ENCODE results near the gene LRFN3. TPM values are rescaled to one million over a fixed set of nuclear protein-coding genes. Genes with fewer than 3 reads are reported as not detected.

The LRFN3 gene
- total and polyA plus RNA-seq, 10 donors: 0.76 to 18.2 (median 9.1) TPM

DNA sequence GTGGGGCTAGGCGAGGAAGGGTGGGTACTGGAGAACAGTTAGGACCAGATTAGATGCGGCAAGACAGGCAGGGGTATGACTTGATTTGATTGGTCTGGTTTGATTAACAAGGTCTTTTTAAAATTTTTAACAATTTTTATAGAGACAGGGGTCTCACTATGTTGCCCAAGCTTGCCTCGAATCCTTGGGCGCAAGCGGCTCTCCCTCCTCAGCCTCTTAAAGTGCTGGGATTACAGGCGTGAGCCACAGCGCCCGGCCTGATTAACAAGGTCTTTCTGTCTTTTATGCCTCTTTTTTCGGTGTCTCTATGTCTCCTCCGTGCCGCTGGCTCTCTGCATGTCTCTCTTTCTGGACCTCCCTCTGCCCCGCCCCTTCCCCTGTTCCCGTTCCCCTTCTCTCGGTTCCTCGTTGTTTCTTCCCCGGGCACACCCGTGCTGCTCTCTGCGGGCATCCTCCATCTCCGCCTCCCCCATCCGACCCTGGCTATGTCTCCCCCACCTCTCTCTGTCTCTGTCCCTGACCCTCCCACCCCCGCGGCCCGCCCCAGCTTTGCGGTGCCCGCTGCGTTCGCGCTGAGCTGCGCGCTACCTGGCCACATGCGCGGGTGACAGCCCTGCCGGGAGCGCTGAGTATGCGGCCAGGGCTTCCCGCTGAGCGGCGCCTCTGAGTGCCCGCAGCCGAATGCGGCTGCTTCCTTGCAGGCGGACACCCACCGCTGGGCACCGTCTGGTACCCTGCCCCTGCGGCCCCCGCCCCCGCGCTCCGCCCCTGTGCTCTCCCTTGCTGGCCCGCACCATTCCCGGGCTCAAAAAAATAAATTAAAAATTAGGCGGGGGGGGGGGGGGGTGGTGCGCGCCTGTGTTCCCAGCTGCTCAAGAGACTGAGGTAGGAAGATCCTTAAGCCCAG lies 50.7 kb downstream of the LRFN3 start:
- Histone ChIP-seq H3K27me3 (replicated peaks in 1 of 7) (peaks cover 0 to 67% (median 12%) of the 10 kb centered on the region in 7 donors), H3K27ac (peak overlapping the region in 2 of 8 donors; percentile 38 to 50), H3K9me3 (peaks cover 0 to 7% (median 0%) of the 10 kb centered on the region in 8 donors), H3K4me3 (peak overlapping the region; percentile 3 to 74 (median 40)), H3K36me3 (no peaks in the 10 kb centered on the region), H3K4me1 (peaks cover 0 to 16% (median 14%) of the 10 kb centered on the region in 6 donors)
- intact Hi-C loops (cut with DNase I; ENCODE audit: low total_unique reads): no loop called here
- WGBS, 5 donors: 8 to 10% (median 9%) methylated on average over 44 to 54 of the region's 54 CpGs
- peak in 1 of 3 donors; percentile 18 for TF ChIP-seq POLR2AphosphoS5 (IDR thresholded peaks at IDR 0.05)
- TF ChIP-seq POLR2A (IDR thresholded peaks at IDR 0.05): no peak
- peak; percentile 87 for DNase-seq

DNA sequence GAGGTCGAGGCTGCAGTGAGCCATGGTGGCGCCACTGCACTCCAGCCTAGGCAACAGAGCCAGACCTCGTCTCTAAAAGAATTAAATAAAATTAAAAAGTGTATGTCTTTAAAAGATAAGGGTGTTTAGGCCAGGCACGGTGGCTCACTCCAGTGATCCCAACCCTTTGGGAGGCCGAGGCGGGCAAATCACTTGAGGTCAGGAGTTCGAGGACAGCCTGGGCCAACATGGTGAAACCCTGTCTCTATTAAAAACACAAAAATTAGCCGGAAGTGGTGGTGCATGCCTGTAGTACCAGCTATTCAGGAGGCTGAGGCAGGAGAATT lies 51.4 kb downstream of the LRFN3 start:
- no peaks in the 10 kb centered on the region for H3K36me3 ChIP-seq
- intact Hi-C loops (cut with DNase I; ENCODE audit: low total_unique reads): no loop called here
- no peak for DNase-seq
- peak overlapping the region in 6 of 8 donors; percentile 27 to 74 (median 41) for H3K4me3 ChIP-seq
- H3K27me3 ChIP-seq (replicated peaks in 1 of 7): peaks cover 0 to 61% (median 12%) of the 10 kb centered on the region in 7 donors
- no peak for TF ChIP-seq POLR2A (IDR thresholded peaks at IDR 0.05)
- TF ChIP-seq, protein P1, sequence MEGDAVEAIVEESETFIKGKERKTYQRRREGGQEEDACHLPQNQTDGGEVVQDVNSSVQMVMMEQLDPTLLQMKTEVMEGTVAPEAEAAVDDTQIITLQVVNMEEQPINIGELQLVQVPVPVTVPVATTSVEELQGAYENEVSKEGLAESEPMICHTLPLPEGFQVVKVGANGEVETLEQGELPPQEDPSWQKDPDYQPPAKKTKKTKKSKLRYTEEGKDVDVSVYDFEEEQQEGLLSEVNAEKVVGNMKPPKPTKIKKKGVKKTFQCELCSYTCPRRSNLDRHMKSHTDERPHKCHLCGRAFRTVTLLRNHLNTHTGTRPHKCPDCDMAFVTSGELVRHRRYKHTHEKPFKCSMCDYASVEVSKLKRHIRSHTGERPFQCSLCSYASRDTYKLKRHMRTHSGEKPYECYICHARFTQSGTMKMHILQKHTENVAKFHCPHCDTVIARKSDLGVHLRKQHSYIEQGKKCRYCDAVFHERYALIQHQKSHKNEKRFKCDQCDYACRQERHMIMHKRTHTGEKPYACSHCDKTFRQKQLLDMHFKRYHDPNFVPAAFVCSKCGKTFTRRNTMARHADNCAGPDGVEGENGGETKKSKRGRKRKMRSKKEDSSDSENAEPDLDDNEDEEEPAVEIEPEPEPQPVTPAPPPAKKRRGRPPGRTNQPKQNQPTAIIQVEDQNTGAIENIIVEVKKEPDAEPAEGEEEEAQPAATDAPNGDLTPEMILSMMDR (IDR thresholded peaks at IDR 0.05 in 8 of 11, conservative IDR thresholded peaks at IDR 0.05 in 3 of 11): no peak
- no peak for TF ChIP-seq POLR2AphosphoS5 (IDR thresholded peaks at IDR 0.05)
- no peak overlapping the region for H3K27ac ChIP-seq
- H3K4me1 ChIP-seq: peaks cover 0 to 16% (median 14%) of the 10 kb centered on the region in 6 donors
- WGBS, 5 donors: 23 to 31% (median 27%) methylated on average over 8 of the region's 8 CpGs
- H3K9me3 ChIP-seq: peaks cover 0 to 7% (median 0%) of the 10 kb centered on the region in 8 donors

- TF ChIP-seq POLR2A (IDR thresholded peaks at IDR 0.05) (no peak), POLR2AphosphoS5 (IDR thresholded peaks at IDR 0.05) (no peak)
- TF ChIP-seq, protein P1 (IDR thresholded peaks at IDR 0.05 in 8 of 11, conservative IDR thresholded peaks at IDR 0.05 in 3 of 11): no peak
- Histone ChIP-seq H3K4me1 (peaks cover 0 to 18% (median 16%) of the 10 kb centered on the region in 6 donors), H3K4me3 (no peak overlapping the region), H3K9me3 (peaks cover 0 to 7% (median 0%) of the 10 kb centered on the region in 8 donors), H3K36me3 (no peaks in the 10 kb centered on the region), H3K27ac (no peak overlapping the region), H3K27me3 (replicated peaks in 1 of 7) (peaks cover 0 to 51% (median 12%) of the 10 kb centered on the region in 7 donors)
- DNase-seq: no peak
- 90 to 100% (median 95%) methylated on average over 3 of the region's 3 CpGs for WGBS, 5 donors
- intact Hi-C loops (cut with DNase I; ENCODE audit: low total_unique reads): no loop called here
Measured at GRCh38 chr19:35988824-35989223, 52.6 kb downstream of the LRFN3 start.

GRCh38 chr19:35990156-35990555 lies 54.0 kb downstream of the LRFN3 start:
- Histone ChIP-seq H3K4me3 (no peak overlapping the region), H3K36me3 (no peaks in the 10 kb centered on the region), H3K9me3 (peaks cover 0 to 7% (median 0%) of the 10 kb centered on the region in 8 donors), H3K4me1 (peaks cover 0 to 30% (median 26%) of the 10 kb centered on the region in 6 donors), H3K27me3 (replicated peaks in 1 of 7) (peaks cover 0 to 39% (median 12%) of the 10 kb centered on the region in 7 donors), H3K27ac (no peak overlapping the region)
- DNase-seq: no peak
- intact Hi-C loops (cut with DNase I; ENCODE audit: low total_unique reads): no loop called here
- 88 to 96% (median 91%) methylated on average over 4 of the region's 4 CpGs for WGBS, 5 donors
- TF ChIP-seq POLR2AphosphoS5 (IDR thresholded peaks at IDR 0.05) (no peak), POLR2A (IDR thresholded peaks at IDR 0.05) (no peak)
- TF ChIP-seq, protein P1 (IDR thresholded peaks at IDR 0.05 in 8 of 11, conservative IDR thresholded peaks at IDR 0.05 in 3 of 11): no peak
